Measurements from ENCODE around the gene CNPY2. TPM values are rescaled to one million over a fixed set of nuclear protein-coding genes. Genes with fewer than 3 reads are reported as not detected.
"Not testable (repeated sequence)": the region's sequence is repeated elsewhere in the genome, so short reads cannot be mapped to it uniquely, and the experiment has no call there.

The CNPY2 gene
- total RNA-seq = 140 TPM

- peak; percentile 95 for DNase-seq (ENCODE audit: low spot score)
Observed at GRCh38 chr12:56315622-56316473, at the start of gene CNPY2. TSS of gene CNPY2 (minus strand) at chr12:56315988. CDS start at chr12:56315217, 771 bp downstream.

GRCh38 chr12:56362130-56363059 is 46.6 kb upstream of the CNPY2 start, which contains the start of gene APOF:
TSS of gene APOF (minus strand) at chr12:56362857. CDS start at chr12:56362745, 112 bp downstream.
- DNase-seq (ENCODE audit: low spot score) = no peak

- DNase-seq (ENCODE audit: low spot score) = no peak
Observed at GRCh38 chr12:56361487-56362129, 45.8 kb upstream of the CNPY2 start.

GRCh38 chr12:56359851-56360767 is 44.3 kb upstream of the CNPY2 start, which contains the start of gene STAT2:
TSS of gene STAT2 (minus strand) at chr12:56360107. CDS start at chr12:56356571, 3,536 bp downstream.
- peak; percentile 99 for DNase-seq (ENCODE audit: low spot score)

GRCh38 chr12:56358836-56359532 is 43.2 kb upstream of the CNPY2 start:
- DNase-seq (ENCODE audit: low spot score) = no peak

- DNase-seq (ENCODE audit: low spot score) = no peak
Observed at GRCh38 chr12:56351325-56351724, 35.5 kb upstream of the CNPY2 start.

GRCh38 chr12:56350662-56351061 is 34.9 kb upstream of the CNPY2 start:
- DNase-seq (ENCODE audit: low spot score) = no peak

- DNase-seq (ENCODE audit: low spot score) = no peak
Observed at GRCh38 chr12:56348776-56349175, 33.0 kb upstream of the CNPY2 start.

- DNase-seq (ENCODE audit: low spot score) = not testable (repeated sequence)
Observed at GRCh38 chr12:56347255-56347654, 31.5 kb upstream of the CNPY2 start.

GRCh38 chr12:56346675-56347074 is 30.9 kb upstream of the CNPY2 start:
- no peak for DNase-seq (ENCODE audit: low spot score)

- DNase-seq (ENCODE audit: low spot score) = not testable (repeated sequence)
Observed at GRCh38 chr12:56342290-56342689, 26.5 kb upstream of the CNPY2 start.

GRCh38 chr12:56341616-56342015 is 25.8 kb upstream of the CNPY2 start:
- DNase-seq (ENCODE audit: low spot score) = no peak

GRCh38 chr12:56339158-56339422 is 23.3 kb upstream of the CNPY2 start:
- DNase-seq (ENCODE audit: low spot score) = no peak

- no peak for DNase-seq (ENCODE audit: low spot score)
Observed at GRCh38 chr12:56338308-56339157, 22.7 kb upstream of the CNPY2 start, which contains the start of gene IL23A. TSS of gene IL23A (plus strand) at chr12:56338884. CDS start at chr12:56339045, 161 bp downstream.

GRCh38 chr12:56337753-56338251 is 22.0 kb upstream of the CNPY2 start:
- no peak for DNase-seq (ENCODE audit: low spot score)

- DNase-seq (ENCODE audit: low spot score) = no peak
Observed at GRCh38 chr12:56336361-56337167, 20.8 kb upstream of the CNPY2 start.

- not testable (repeated sequence) for DNase-seq (ENCODE audit: low spot score)
Observed at GRCh38 chr12:56335527-56335926, 19.7 kb upstream of the CNPY2 start.

GRCh38 chr12:56334490-56334793 is 18.7 kb upstream of the CNPY2 start:
- no peak for DNase-seq (ENCODE audit: low spot score)

All from mucosa of gallbladder (tissue), 1 donor.